Renal pelvis (tissue), 3 donors: ENCODE data around the gene MBD3L2. TPM values are rescaled to one million over a fixed set of nuclear protein-coding genes. Genes with fewer than 3 reads are reported as not detected.

Experiments used
- polyA plus RNA-seq, 3 donors: library from polyadenylated mRNA; unstranded; fragments of 120-200 nt; gene quantifications; one replicate each; pipeline ENCODE4 v1.2.1, GENCODE V29; 2013; ENCODE audit not compliant: insufficient read length in 3 of 3

Gene MBD3L2
- polyA plus RNA-seq, 3 donors = not detected

Other genes starting within 250 kb of the MBD3L2 start
- under 1 TPM in 1 of 3 donors, not detected in 2; 0.16 TPM for gene ADGRE1, start 161.7 kb upstream of the MBD3L2 start, polyA plus RNA-seq
- gene MBD3L2B, start 27.9 kb upstream of the MBD3L2 start, polyA plus RNA-seq = not detected
- not detected for gene MBD3L5, start 18.7 kb upstream of the MBD3L2 start, polyA plus RNA-seq
- gene MBD3L4, start 9.1 kb upstream of the MBD3L2 start, polyA plus RNA-seq = not detected
- gene MBD3L3, start 9.4 kb downstream of the MBD3L2 start, polyA plus RNA-seq = not detected
- gene ZNF557, start 20.4 kb downstream of the MBD3L2 start, polyA plus RNA-seq = 10 to 100 TPM in 1 of 3 donors, 1 to 10 TPM in 2; 7.2 to 10.2 (median 9.6) TPM
- gene INSR, start 245.1 kb downstream of the MBD3L2 start, polyA plus RNA-seq = 10 to 100 TPM; 25.0 to 37.6 (median 31.3) TPM